Uterus (tissue), 4 donors: Measurements from ENCODE around the gene HDGFL1. TPM values are rescaled to one million over a fixed set of nuclear protein-coding genes. Genes with fewer than 3 reads are reported as not detected.

ENCODE experiments used
- DNase-seq, 2 donors: peaks; one replicate each; pipeline ENCODE4 v3.0.0-alpha.2; 2019 to 2020
- H3K27ac ChIP-seq, 2 donors: fragments of 200-600 bp; sonication (generic); 1 replicate in 1 of 2; 2 replicates in 1 of 2; pipeline ENCODE4 v1.5.1; 2016 to 2018
- H3K27me3 ChIP-seq, 2 donors: fragments of 200-600 bp; sonication (generic); one replicate each; pipeline ENCODE4 v1.5.1; 2018 to 2019; ENCODE audit warnings: control low read depth in 1 of 2
- H3K36me3 ChIP-seq, 2 donors: fragments of 200-600 bp; sonication (generic); one replicate each; pipeline ENCODE4 v1.5.1; 2019; ENCODE audit warnings: control low read depth in 1 of 2
- H3K4me1 ChIP-seq, 2 donors: fragments of 200-600 bp; sonication (generic); one replicate each; pipeline ENCODE4 v1.5.1; 2018 to 2019; ENCODE audit warnings: control low read depth in 1 of 2
- H3K4me3 ChIP-seq, 2 donors: fragments of 200-600 bp; sonication (generic); 1 replicate in 1 of 2; 2 replicates in 1 of 2; pipeline ENCODE4 v1.5.1; 2018 to 2019; ENCODE audit warnings: mild to moderate bottlenecking in 1 of 2
- H3K9me3 ChIP-seq, 2 donors: fragments of 200-600 bp; sonication (generic); one replicate each; pipeline ENCODE4 v1.5.1; 2019; ENCODE audit warnings: control low read depth in 1 of 2
- CTCF ChIP-seq, 4 experiments: fragments of 200-600 bp in 2 of 4; fragments of 450-650 bp in 2 of 4; sonication (generic) in 2 of 4; IDR thresholded peaks; one replicate each; pipeline ENCODE4 v1.5.1; 2016 to 2019; ENCODE audit warnings: antibody characterized with exemption in 4 of 4, mild to moderate bottlenecking in 2 of 4, moderate library complexity in 1 of 4
- POLR2A ChIP-seq, 2 donors: fragments of 450-650 bp; IDR thresholded peaks; one replicate each; pipeline ENCODE4 v1.6.1; 2016; ENCODE audit warnings: antibody characterized with exemption in 2 of 2, mild to moderate bottlenecking in 1 of 2, moderate library complexity in 1 of 2
- intact Hi-C: fragments of 100-400 bp; cut with DNase I; formaldehyde crosslinking; loops from one replicate; pipeline ENCODE4 v1.15.1; 2023; ENCODE audit warnings: low total_unique reads
- total RNA-seq, 4 donors: library from RNA; depleted of rRNA in 3 of 4; stranded (reverse); fragments of >200 nt in 3 of 4; gene quantifications; one replicate each; pipeline versions ENCODE4 v1.1.0 to v1.2.4, GENCODE V29; 2014 to 2023
- donor health status: DM: yes; HTN: yes; CAD: no.

Gene HDGFL1
- total RNA-seq, 4 donors from 2014 or later, result not detected

DNA sequence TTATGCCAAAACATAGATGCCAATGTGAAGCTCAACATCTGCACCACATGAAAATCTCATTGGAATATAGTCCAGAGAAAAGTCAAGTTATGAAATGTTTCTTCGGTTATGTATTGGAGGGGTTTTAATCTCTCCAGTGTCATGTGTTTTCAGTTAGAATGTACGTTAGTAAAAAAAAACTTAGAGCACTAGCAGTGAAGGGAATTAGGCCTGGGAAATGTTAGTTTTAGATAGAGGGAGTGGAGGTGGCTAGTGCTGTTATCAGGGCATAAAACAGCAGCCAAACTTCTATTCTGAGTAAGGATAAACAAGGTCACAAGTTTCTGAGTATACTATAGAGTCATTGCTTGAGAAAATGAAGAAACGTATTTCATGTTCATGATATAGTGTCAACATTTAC, 42.9 kb downstream of the HDGFL1 start:
- no peak for DNase-seq
- H3K4me1 ChIP-seq, result peaks cover 3 to 7% of the 10 kb centered on the region in 2 donors
- intact Hi-C loops, result no loop called here
- H3K27ac ChIP-seq, result peak overlapping the region; percentile 64 to 79
- no peaks in the 10 kb centered on the region for H3K36me3 ChIP-seq
- no peak for TF ChIP-seq CTCF (IDR thresholded peaks at IDR 0.05)
- TF ChIP-seq POLR2A (IDR thresholded peaks at IDR 0.05), result no peak
- H3K27me3 ChIP-seq, result no peaks in the 10 kb centered on the region
- peaks cover 0 to 6% of the 10 kb centered on the region in 2 donors for H3K9me3 ChIP-seq
- no peak overlapping the region for H3K4me3 ChIP-seq

GRCh38 chr6:22613051-22613450, 43.7 kb downstream of the HDGFL1 start:
- peaks cover 0 to 6% of the 10 kb centered on the region in 2 donors for H3K9me3 ChIP-seq
- no peak for TF ChIP-seq CTCF (IDR thresholded peaks at IDR 0.05)
- no peak for TF ChIP-seq POLR2A (IDR thresholded peaks at IDR 0.05)
- no peak for DNase-seq
- H3K36me3 ChIP-seq, result no peaks in the 10 kb centered on the region
- H3K4me1 ChIP-seq, result peaks cover 3 to 7% of the 10 kb centered on the region in 2 donors
- no peaks in the 10 kb centered on the region for H3K27me3 ChIP-seq
- no peak overlapping the region for H3K4me3 ChIP-seq
- H3K27ac ChIP-seq, result peak overlapping the region; percentile 64 to 79
- intact Hi-C loops, result no loop called here

DNA sequence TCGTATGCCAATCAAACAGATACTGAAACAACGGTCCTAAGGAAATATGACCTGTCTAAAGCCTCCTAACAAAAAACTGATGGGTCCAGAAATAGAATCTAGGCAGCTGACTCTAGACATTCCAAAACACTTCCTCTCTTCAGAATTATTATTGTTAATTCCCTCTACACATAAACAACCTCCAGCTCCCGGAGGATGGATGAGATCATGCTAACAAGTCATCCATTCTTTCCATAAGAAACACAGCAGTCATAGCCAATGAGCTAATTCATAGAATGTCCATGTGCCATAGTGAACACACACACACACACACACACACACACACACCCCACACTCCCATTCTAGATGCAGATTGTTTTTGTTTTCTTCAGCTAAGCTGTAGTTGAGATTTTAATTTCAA, 44.3 kb downstream of the HDGFL1 start:
- peak overlapping the region; percentile 64 to 79 for H3K27ac ChIP-seq
- intact Hi-C loops, result no loop called here
- peaks cover 2 to 7% of the 10 kb centered on the region in 2 donors for H3K4me1 ChIP-seq
- no peaks in the 10 kb centered on the region for H3K27me3 ChIP-seq
- no peaks in the 10 kb centered on the region for H3K36me3 ChIP-seq
- peaks cover 0 to 10% of the 10 kb centered on the region in 2 donors for H3K9me3 ChIP-seq
- H3K4me3 ChIP-seq, result no peak overlapping the region
- DNase-seq, result no peak
- no peak for TF ChIP-seq CTCF (IDR thresholded peaks at IDR 0.05)
- TF ChIP-seq POLR2A (IDR thresholded peaks at IDR 0.05), result no peak

DNA sequence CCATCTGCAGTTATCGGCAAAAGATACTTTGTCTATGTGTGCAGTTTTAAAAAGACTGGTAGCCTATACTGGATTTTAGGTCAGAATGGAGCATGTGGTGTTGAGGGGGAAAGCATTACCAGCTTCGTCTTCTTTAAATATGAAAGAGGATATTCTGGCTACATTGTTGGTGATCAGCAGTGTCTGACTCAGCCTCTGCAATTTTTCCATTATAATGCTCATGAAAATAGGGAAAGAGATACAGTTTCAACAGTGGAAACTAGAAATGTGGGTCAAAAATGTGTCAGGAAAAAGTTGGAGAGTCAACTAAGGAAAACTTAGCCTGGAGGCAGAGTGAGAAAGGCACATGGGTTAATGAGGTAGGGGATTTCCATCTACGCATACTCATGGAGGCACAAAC, 45.2 kb downstream of the HDGFL1 start:
- intact Hi-C loops, result no loop called here
- DNase-seq, result no peak
- Histone ChIP-seq H3K27ac (peak overlapping the region; percentile 64 to 79), H3K27me3 (no peaks in the 10 kb centered on the region), H3K9me3 (peaks cover 0 to 10% of the 10 kb centered on the region in 2 donors), H3K4me3 (no peak overlapping the region), H3K4me1 (peaks cover 0 to 7% of the 10 kb centered on the region in 2 donors), H3K36me3 (no peaks in the 10 kb centered on the region)
- no peak for TF ChIP-seq CTCF (IDR thresholded peaks at IDR 0.05)
- TF ChIP-seq POLR2A (IDR thresholded peaks at IDR 0.05), result no peak

DNA sequence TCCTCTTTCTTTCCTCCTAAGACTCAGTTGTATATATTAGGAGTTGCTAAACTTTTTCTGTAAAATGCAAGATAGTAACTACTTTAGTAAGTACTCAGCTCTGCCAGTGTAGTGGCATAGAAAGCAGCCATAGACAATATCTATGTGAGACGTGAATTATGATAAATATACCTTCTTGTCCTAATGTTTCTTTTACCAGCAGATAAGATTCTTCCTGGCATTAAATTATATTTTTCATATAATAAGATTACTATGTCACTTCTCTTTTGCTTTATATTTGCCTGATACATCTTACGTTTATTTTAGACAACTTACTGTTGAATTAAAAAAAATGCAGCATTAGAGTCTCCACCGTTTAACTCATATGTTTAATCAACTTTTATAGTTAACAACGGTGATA, 51.7 kb downstream of the HDGFL1 start:
- no peaks in the 10 kb centered on the region for H3K4me1 ChIP-seq
- intact Hi-C loops, result no loop called here
- TF ChIP-seq POLR2A (IDR thresholded peaks at IDR 0.05) (no peak), CTCF (IDR thresholded peaks at IDR 0.05) (no peak)
- H3K27me3 ChIP-seq, result no peaks in the 10 kb centered on the region
- no peaks in the 10 kb centered on the region for H3K36me3 ChIP-seq
- no peak overlapping the region for H3K27ac ChIP-seq
- no peak overlapping the region for H3K4me3 ChIP-seq
- DNase-seq, result no peak
- peaks cover 0 to 9% of the 10 kb centered on the region in 2 donors for H3K9me3 ChIP-seq
